Tongue (tissue), 3 donors: ENCODE results near the gene TMEM17. TPM values are rescaled to one million over a fixed set of nuclear protein-coding genes. Genes with fewer than 3 reads are reported as not detected.

Experiments used
- DNase-seq: peaks from one replicate; pipeline ENCODE4 v3.0.0-alpha.2; 2015
- small RNA-seq: library from RNA; depleted of rRNA; stranded (forward); fragments of <200 nt; gene quantifications from one replicate; pipeline ENCODE3, GENCODE V24; 2014; ENCODE audit warnings: low replicate concordance
- total RNA-seq: library from RNA; depleted of rRNA; stranded (reverse); fragments of >200 nt; gene quantifications from one replicate; pipeline ENCODE4 v1.2.3, GENCODE V29; 2014

The TMEM17 gene
- total RNA-seq, 1 donor from 2014 or later: 1.8 TPM

- DNase-seq: no peak
Measured at GRCh38 chr2:62455957-62456692, 49.9 kb downstream of the TMEM17 start.

DNA sequence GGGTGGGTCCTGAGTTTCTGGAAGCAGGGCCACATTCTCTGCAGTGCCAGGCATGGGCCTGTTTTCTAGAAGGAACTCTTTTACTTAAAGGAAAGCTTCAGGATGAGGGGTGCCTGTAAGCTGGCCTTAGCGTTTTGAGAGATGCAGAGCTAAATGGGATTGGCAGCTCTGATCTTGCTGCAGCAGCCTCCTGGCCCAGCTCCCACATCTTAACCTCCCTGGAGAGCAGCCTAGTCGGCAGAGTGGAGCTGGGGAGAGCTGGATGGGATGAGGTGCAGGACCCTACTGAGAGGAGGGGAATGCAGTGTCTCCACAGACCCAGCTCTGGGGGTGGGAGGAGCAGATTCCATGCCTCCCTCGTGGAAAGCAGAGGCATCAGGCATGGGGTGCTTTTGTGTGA lies 52.0 kb downstream of the TMEM17 start:
- DNase-seq: no peak

GRCh38 chr2:62452701-62453454 lies 53.1 kb downstream of the TMEM17 start:
- DNase-seq: no peak

- no peak for DNase-seq
Measured at GRCh38 chr2:62450716-62451191, 55.2 kb downstream of the TMEM17 start.

Small RNA genes lying within 50 kb of the gene (small RNA-seq; reads per million reads assigned to genes)
- gene AC107083.1: not detected
- not detected for gene RN7SL18P

Other genes with a start within 250 kb of the TMEM17 start
- 104 TPM for gene EHBP1, start 199.5 kb upstream of the TMEM17 start, total RNA-seq